Stimulated activated CD4-positive, alpha-beta T cell treated with anti-CD3 and anti-CD28 coated beads, Interleukin-1b, Interleukin-23, amount 100 ng/mL, for 1 hour (primary cell): ENCODE results near the gene ZNRF2.

ENCODE experiments used
- DNase-seq, 2 donors: peaks; one replicate each; pipeline ENCODE4 v3.0.0-alpha.2; 2020; ENCODE audit warnings: low read depth in 2 of 2

Gene ZNRF2

GRCh38 chr7:30321089-30321881 is 36.9 kb downstream of the ZNRF2 start:
- DNase-seq = no peak

GRCh38 chr7:30321882-30322192 is 37.4 kb downstream of the ZNRF2 start:
- no peak for DNase-seq

DNA sequence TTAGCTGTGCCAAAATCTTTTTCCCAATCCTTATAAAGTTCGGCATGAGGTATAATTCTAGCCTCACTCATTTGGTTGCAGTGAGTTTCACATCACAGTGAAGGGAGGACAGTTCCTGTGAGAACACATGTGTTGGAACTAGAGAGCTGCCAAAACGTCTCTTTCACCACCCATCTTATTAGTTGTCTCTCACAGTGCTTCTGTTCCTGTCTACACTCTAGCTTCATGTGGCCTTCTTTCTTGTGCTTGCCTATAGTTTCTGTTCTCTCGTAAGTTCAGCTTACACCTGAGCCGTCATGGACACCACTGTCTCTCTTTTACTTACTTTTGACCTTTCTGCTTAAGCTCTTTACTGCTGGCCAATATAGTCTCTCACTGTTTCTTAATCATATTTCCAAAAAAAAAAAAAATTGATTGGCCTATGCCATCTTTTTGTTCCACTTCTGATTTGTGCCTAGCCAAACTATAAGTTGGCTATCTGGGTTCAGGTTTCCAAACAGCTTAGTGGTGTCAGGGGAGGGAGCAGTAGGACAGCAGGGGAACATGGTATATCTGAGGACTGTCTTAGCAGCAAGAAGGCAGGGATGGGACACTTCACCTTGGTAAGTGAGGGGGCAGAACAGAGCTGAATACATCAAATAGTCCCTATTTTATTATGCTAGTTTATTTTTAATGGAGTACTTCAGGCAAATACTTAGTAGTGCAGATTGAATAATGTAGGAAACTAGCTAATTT is 38.0 kb downstream of the ZNRF2 start:
- no peak for DNase-seq

DNA sequence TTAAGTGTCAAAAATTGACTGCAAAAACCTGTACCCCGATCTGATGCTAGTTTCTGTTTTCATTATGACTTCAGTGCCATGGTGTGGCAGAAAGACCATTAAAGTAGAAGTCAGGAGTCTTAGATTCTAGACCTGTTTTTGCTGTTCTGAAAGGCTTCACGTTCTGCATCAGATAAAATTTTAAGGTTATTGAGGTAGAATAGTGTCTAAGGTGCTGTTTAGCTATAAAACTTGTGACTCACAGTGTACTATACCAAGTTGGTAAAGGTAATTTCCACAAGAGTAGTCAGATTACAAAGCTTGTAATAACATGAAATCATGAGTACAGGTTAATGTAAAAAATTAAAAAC is 38.6 kb downstream of the ZNRF2 start:
- no peak for DNase-seq

GRCh38 chr7:30327813-30328212 is 43.4 kb downstream of the ZNRF2 start:
- no peak for DNase-seq

GRCh38 chr7:30328381-30328780 is 44.0 kb downstream of the ZNRF2 start:
- DNase-seq = no peak

- no peak for DNase-seq
These were observed 45.3 kb downstream of the ZNRF2 start for GRCh38 chr7:30329716-30330115.

GRCh38 chr7:30330134-30331111 is 46.0 kb downstream of the ZNRF2 start:
- no peak for DNase-seq

- DNase-seq = no peak
These were observed 46.9 kb downstream of the ZNRF2 start for GRCh38 chr7:30331338-30331737.

DNA sequence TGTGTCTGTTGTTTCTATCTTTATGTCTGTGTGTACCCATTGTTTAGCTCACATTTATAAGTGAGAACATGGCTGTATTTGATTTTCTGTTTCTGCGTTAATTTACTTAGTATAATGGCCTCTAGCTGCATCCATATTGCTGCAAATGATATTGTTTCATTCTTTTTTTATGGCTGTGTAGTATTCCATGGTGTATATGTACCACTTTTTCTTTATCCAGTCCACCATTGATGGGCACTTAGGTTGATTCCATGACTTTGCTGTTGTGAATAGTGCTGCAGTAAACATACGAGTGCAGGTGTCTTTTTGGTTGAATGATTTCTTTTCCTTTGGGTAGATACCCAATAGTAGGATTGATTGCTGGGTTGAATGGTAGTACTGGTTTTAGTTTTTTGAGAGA is 48.2 kb downstream of the ZNRF2 start:
- no peak for DNase-seq

GRCh38 chr7:30335763-30336487 is 51.5 kb downstream of the ZNRF2 start:
- no peak for DNase-seq

- no peak for DNase-seq
These were observed 60.1 kb downstream of the ZNRF2 start for GRCh38 chr7:30344513-30344912.

DNA sequence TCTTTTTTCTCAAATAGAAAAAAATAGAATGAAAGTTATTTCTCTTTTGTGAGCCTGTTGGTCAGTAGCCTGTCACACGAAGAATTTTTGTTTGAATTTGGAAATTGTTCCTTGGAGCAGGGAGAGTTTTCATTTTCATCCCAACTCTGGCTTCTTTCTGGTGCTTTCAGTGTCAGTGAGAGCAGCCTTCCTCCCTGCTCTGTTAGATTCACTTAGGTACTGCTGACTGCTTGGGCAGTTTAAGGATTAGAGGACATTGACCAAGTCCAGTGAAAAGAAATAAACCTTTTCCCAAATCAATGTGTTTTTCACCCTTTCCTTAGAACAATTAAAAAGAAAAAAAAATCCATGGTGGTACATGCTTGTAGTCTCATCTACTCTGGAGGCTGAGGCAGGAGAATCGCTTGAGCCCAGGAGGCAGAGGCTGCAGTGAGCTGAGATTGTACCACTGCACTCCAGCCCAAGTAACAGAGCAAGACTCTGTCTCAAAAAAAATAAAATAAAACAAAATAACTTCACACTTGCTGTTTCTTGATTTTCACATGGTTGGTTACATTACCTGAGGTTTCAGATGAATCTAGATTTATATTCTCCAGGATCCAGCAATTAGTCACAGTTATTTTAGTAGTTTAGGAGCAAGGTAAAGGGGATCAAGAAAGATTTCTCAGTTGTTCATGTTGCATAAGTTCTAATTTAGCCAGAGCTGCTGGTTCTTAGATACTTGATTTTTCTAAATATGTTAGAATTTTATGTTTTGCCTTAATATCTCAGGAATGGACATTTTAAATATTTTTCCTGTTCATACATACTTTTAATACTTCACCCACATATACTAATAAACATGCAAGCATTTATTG is 63.1 kb downstream of the ZNRF2 start:
- DNase-seq = no peak

DNA sequence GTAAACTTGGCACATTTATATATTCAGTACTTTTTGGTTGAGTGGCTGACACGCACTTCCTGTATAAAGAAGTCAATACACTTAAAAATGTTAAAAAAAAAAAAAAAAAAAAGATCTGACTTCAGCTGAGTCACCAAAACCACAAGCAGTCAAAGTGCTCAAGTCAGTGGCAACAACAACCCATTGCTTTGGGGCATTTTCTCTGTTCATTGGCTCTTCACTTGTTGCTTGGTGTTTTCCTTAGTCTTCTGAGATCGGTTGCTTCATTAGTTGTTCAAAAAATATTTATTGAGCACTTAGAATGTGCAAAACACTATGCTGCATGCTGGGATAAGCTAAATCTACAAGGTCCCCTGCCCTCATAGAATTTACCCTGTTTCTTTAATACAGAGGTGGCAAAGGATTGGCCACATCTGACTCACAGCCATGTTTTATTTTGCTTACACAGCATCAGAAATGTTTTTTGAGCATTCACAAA is 63.7 kb downstream of the ZNRF2 start:
- DNase-seq = peak; percentile 11 to 21

- no peak for DNase-seq
These were observed 64.8 kb downstream of the ZNRF2 start for GRCh38 chr7:30349170-30349569.

- no peak for DNase-seq
These were observed 65.4 kb downstream of the ZNRF2 start for GRCh38 chr7:30349816-30350215.

- DNase-seq = no peak
These were observed 66.9 kb downstream of the ZNRF2 start for GRCh38 chr7:30351286-30351685.

DNA sequence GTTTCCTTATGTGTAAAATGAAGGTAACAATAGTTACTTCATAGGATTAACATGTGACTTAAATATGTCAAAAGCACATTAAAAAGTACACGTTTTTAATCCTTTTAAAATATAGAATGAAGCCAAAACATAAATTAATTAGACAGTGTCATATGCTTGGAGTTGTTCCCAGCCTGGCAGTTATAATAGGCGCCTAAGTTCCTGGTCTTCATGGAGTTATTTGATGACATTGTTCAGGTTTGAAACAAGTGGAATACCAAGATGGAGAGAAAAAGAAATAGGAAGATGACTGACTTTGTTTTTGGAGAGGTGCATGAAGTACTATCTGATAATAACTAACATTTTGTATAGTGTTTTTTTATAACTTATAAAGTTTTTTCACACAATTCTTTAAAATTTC is 67.3 kb downstream of the ZNRF2 start:
- DNase-seq = no peak

DNA sequence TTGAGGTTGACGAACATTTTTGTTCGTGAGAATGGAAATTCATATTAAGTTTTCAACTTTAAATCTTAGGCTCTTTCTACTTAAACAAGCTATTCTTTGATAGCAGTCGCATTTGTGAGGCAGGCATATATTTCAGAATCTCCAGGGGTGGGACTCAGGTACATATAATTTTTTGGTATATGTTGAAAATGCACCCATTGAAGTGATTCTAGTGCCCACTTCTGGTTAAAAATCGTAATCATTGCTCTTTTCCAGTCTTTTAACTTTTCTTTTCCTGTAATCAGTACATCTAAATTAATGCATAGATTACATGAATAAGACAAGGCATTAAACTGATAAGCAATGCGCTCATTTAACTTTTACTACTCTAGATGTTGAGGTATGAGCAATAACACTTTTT is 67.8 kb downstream of the ZNRF2 start:
- no peak for DNase-seq

GRCh38 chr7:30353532-30353931 is 69.1 kb downstream of the ZNRF2 start:
- no peak for DNase-seq
